Measurements from ENCODE around the gene SERBP1. TPM values are rescaled to one million over a fixed set of nuclear protein-coding genes. Genes with fewer than 3 reads are reported as not detected.
"Not testable (repeated sequence)": the region's sequence is repeated elsewhere in the genome, so short reads cannot be mapped to it uniquely, and the experiment has no call there.

The SERBP1 gene
- 250 and 428 TPM in 2 replicates for total RNA-seq

- peak; percentile 99 for DNase-seq
Observed at GRCh38 chr1:67430358-67431155, at the start of gene SERBP1. Gene SERBP1 (minus strand): TSS chr1:67430402. CDS start chr1:67430300, 102 bp downstream.

DNA sequence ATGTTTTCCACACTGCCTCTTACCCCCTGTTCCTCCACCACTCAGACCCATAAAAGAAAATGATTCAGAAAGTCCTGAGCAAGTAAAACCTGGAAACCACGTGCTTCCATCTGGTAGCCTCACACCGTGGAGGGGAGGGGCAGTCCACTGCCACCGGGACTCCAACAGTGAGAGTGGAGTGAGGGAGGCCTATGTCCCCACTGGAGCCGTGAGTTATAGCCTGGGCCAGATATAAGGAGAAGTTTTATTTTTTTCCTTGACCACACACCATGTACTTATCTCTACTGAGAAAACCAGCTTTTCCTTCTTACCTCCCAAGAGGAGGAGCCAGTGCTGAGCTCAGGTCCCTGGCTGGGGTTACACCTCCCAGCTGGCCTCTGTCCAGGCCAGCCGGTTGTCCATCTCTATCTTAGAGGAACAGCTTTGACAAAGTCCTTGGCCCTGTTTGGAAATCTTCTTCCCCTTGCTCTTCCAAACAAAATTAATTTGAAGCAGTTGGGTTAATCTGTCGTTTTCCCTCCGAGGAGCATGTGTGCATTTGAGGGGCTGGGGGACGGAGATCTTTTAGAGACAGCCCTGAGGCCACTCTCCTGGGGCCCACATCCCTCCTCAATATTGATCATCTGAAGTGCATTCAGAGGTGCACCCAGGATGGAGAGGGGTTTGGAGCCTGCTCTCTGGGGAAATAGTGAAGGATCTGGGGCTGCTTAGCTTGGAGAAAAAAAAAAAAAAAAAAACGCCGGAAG, 49.1 kb upstream of the SERBP1 start:
- DNase-seq = peak; percentile 55

GRCh38 chr1:67476906-67477305, 46.7 kb upstream of the SERBP1 start:
- DNase-seq = no peak

GRCh38 chr1:67476006-67476482, 45.8 kb upstream of the SERBP1 start:
- no peak for DNase-seq

DNA sequence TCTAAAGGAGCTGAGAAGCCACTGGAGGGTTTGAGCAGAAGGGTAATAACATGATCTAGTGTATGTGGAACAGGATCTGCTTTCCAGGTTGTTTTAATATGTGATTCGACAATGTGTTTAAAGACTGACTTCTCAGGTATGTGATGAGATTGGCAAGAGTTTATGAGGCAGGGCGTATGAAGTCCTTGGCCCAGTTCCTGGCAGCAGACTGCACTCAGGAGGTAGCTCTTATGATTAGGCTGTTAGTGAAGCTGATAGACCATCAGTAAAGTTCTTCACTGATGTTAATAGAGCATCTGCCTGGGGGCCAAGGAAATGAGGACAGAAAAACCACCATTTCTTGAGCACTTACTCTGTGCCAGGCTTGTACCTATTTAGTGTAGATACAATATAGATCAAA, 41.9 kb upstream of the SERBP1 start:
- DNase-seq = no peak

DNA sequence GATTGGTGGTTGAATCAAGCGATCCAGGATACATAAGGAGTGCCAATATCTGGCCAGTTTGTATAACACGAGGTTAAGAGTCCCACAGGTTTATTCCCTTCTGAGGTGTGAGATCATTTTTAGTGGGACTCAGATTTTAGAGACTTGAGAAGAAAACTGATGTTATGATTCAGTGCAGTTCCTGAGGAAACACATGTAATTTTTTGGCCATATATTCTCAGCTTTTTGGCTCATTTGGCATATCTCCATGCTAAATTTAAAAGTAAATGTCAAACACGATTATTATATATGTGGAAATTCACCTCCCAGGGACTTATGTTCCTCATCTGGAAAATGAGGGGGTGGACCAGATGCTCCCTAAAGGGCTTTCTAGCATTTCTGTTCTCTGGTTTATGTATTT, 39.2 kb upstream of the SERBP1 start:
- peak; percentile 76 for DNase-seq

DNA sequence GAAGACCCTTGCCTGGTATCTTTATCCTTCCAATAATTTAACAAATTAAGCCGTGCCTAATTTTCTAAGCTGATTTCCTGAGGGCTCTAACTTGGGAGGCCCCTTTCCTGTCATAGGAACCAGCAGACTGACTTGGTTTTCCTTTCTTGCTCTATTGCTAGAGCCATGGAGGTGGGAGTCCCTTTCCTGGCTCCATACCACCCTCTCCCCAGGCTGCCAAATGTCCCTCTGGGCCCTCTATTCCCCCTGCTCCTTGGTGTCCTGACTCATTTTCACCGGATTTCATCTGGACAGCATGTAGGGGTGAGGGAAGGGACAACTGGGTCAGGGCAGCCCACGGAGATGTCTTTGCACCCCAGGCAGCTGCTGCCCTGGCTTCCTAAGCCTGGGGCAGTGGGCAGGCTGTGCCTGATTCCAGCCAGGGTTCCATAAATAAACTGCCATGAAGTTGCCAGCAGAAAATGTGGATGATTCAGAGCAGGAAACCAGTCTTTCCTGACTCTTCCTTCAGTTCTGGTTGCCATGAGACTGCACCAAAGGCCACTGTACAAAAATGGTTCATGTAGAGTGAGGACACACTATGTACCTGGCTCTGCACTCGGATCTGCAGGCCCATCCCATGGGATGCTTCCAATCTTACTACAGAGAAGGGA, 38.0 kb upstream of the SERBP1 start:
- DNase-seq = peak; percentile 73

GRCh38 chr1:67465375-67465774, 35.2 kb upstream of the SERBP1 start:
- DNase-seq = peak; percentile 71

DNA sequence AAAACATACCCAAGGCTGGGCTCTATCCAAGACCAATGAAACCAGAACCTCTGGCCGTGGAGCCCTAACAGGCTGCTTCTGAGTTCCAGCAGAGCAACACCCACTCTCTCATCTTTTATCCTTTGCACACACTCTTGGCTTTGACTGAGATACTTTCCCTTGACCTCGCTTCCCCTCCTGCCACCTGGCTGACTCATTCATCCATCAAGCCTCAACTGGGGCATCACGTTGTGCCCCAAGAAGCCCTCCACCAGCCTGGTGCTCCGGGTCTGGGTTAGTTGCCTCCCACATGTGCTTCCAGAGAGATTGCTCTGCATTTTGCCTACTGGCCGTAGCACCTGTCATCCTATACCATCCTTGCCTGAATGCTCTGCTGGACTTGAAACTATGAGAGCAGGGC, 34.5 kb upstream of the SERBP1 start:
- no peak for DNase-seq

DNA sequence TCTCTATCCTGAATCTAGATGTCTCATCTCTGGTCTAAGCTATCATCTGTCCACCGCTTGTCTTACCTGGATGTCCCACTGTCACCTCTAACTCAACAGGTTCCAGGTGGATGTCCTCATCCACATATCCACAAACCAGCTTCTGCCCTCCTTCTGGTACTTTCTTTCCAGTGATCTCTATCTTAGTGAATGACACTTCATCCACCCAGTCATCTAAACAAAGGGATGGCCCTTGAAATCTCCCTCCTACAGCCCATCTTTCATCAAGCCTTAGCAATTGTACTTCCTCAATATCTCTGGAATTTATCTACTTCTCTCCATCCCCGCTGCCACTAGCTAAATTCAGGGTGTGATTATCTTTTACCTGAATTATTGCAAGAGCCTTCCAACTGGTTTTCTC, 33.9 kb upstream of the SERBP1 start:
- no peak for DNase-seq

GRCh38 chr1:67463298-67463955, 33.2 kb upstream of the SERBP1 start:
- no peak for DNase-seq

GRCh38 chr1:67460676-67461500, 30.7 kb upstream of the SERBP1 start:
- DNase-seq = no peak

GRCh38 chr1:67459068-67459467, 28.9 kb upstream of the SERBP1 start:
- no peak for DNase-seq

DNA sequence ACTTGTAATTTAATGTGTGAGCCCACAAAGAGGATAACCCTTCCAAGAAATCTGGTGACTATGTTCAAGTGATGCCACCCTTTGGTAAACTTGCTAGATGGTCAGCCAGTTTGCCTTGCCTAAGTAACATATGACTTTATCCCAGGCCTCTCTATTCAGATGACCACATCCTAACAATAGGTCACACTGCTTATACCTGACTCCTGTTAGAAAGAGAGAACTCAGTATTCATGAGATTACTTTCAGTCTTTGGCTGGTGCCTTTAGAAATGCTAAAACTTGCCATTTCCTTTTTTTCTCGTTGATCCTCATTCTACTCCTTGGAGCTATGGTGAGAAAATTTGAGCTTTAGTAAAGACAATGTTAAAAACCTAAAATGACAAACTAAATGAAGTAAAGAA, 28.5 kb upstream of the SERBP1 start:
- DNase-seq = no peak

DNA sequence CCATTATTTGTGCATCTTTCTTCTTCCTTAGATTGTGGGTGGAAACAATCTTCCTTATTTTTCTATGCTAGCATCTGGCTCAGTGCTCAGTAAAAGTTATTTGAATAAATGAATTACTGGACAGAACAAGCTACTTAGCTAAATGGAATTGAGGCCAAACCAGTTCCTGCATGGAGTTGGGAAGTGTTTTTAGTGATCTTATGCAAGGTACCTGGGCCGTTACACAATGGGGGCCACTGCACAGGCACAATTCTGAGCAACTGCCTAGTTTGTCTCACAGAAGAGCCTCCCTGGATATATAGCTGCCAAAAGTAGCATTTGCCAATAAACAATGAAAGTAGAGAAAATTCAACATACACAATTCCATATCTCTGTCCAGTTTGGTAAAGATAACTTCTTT, 27.0 kb upstream of the SERBP1 start:
- DNase-seq = no peak

DNA sequence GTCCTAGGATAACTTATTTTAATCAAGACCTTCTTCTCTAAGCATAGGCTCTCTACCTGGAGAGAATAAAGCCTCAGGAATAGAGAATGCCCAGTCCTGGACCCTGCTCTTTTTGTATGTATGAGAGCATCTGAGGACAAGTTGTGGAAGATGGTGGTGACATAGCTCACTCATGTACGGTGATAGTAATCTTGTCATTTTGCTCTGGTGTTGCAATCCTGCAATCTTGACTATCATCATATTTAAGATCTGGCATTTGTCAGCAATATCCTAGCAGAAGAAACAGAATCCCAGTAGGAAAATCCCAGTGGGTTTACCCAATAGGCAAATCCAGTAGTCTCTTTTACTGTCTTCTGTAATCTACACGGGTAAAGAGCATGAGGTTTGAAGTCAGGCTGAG, 21.6 kb upstream of the SERBP1 start:
- DNase-seq = no peak

GRCh38 chr1:67451356-67451755, 21.2 kb upstream of the SERBP1 start:
- no peak for DNase-seq

GRCh38 chr1:67446893-67447292, 16.7 kb upstream of the SERBP1 start:
- DNase-seq = peak; percentile 64

DNA sequence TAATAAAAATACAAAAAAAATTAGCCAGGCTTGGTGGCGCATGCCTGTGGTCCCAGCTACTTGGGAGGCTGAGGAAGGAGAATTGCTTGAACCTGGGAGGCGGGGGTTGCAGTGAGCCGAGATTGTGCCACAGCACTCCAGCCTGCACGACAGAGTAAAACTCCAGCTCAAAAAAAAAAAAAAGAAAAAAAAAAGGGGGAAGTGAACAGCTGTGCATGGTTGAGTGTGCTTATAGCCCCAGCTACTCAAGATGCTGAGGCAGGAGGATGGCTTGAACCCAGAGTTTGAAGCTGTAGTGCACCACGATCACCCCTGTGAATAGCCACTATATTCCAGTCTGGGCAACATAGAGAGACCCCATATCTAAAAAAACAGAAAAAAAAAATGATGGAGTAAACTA, 15.8 kb upstream of the SERBP1 start:
- DNase-seq = not testable (repeated sequence)

DNA sequence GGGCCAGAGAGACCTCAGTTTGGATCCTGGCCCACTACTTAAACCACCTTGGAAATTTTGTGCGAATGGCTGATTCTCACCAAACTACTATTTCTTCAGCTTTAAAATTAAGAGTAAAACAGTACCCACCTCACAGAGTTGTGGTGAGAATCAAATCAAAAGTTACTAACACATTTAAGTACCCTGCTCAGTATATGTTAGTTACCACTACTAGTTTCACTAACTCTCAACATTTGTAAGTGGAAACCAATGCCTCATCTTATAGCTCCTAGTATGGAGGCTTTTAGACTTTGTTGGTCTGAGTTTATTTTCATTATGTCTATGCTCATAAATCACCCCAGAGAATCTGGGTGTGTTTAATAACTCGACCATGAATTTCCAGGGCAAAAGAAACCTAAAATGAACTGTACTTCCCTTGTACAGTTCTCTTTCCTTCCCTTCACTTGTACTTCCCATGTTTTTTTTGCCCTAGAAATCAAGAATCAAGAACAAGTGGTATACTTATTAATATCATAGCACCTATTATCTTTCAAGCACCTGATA, 11.6 kb upstream of the SERBP1 start:
- no peak for DNase-seq

GRCh38 chr1:67441183-67441582, 11.0 kb upstream of the SERBP1 start:
- DNase-seq = peak; percentile 71

GRCh38 chr1:67440339-67440738, 10.1 kb upstream of the SERBP1 start:
- peak; percentile 47 for DNase-seq

Measured in dermis blood vessel endothelial cell (primary cell).